Measurements from ENCODE around the gene ANKIB1. TPM values are rescaled to one million over a fixed set of nuclear protein-coding genes. Genes with fewer than 3 reads are reported as not detected.

Gene ANKIB1
- total RNA-seq, 1 donor from 2014 or later = 58.7 TPM

- Mint-ChIP-seq H3K9me3 (no peaks in the 10 kb centered on the region), H3K4me1 (ENCODE audit: unreplicated experiment) (no peaks in the 10 kb centered on the region), H3K4me3 (no peak overlapping the region), H3K27me3 (no peaks in the 10 kb centered on the region), H3K27ac (no peak overlapping the region), H3K36me3 (peaks cover 12% of the 10 kb centered on the region)
- DNase-seq (ENCODE audit: extremely low spot score, unreplicated experiment) = no peak
- no peak for TF ChIP-seq CTCF (conservative IDR thresholded peaks at IDR 0.05)
Observed at GRCh38 chr7:92304406-92304893, 58.7 kb downstream of the ANKIB1 start.

- Mint-ChIP-seq H3K4me3 (no peak overlapping the region), H3K27ac (no peak overlapping the region), H3K27me3 (no peaks in the 10 kb centered on the region), H3K4me1 (ENCODE audit: unreplicated experiment) (no peaks in the 10 kb centered on the region), H3K9me3 (no peaks in the 10 kb centered on the region), H3K36me3 (peaks cover 12% of the 10 kb centered on the region)
- DNase-seq (ENCODE audit: extremely low spot score, unreplicated experiment) = no peak
- no peak for TF ChIP-seq CTCF (conservative IDR thresholded peaks at IDR 0.05)
Observed at GRCh38 chr7:92306153-92306552, 60.4 kb downstream of the ANKIB1 start.

- DNase-seq (ENCODE audit: extremely low spot score, unreplicated experiment) = no peak
- Mint-ChIP-seq H3K4me1 (ENCODE audit: unreplicated experiment) (no peaks in the 10 kb centered on the region), H3K4me3 (no peak overlapping the region), H3K36me3 (peaks cover 5% of the 10 kb centered on the region), H3K27me3 (no peaks in the 10 kb centered on the region), H3K27ac (no peak overlapping the region), H3K9me3 (no peaks in the 10 kb centered on the region)
- no peak for TF ChIP-seq CTCF (conservative IDR thresholded peaks at IDR 0.05)
Observed at GRCh38 chr7:92313055-92313454, 67.3 kb downstream of the ANKIB1 start.

GRCh38 chr7:92319243-92319642, 73.5 kb downstream of the ANKIB1 start:
- Mint-ChIP-seq H3K27ac (no peak overlapping the region), H3K4me1 (ENCODE audit: unreplicated experiment) (no peaks in the 10 kb centered on the region), H3K36me3 (peaks cover 10% of the 10 kb centered on the region), H3K4me3 (no peak overlapping the region), H3K27me3 (no peaks in the 10 kb centered on the region), H3K9me3 (no peaks in the 10 kb centered on the region)
- no peak for TF ChIP-seq CTCF (conservative IDR thresholded peaks at IDR 0.05)
- DNase-seq (ENCODE audit: extremely low spot score, unreplicated experiment) = no peak

GRCh38 chr7:92325173-92325572, 79.4 kb downstream of the ANKIB1 start:
- no peak overlapping the region for H3K27ac Mint-ChIP-seq
- no peaks in the 10 kb centered on the region for H3K27me3 Mint-ChIP-seq
- H3K4me3 Mint-ChIP-seq = no peak overlapping the region
- no peak for DNase-seq (ENCODE audit: extremely low spot score, unreplicated experiment)
- peaks cover 18% of the 10 kb centered on the region for H3K36me3 Mint-ChIP-seq
- TF ChIP-seq CTCF (conservative IDR thresholded peaks at IDR 0.05) = no peak
- no peaks in the 10 kb centered on the region for H3K9me3 Mint-ChIP-seq
- H3K4me1 Mint-ChIP-seq (ENCODE audit: unreplicated experiment) = no peaks in the 10 kb centered on the region

GRCh38 chr7:92325858-92326257, 80.1 kb downstream of the ANKIB1 start:
- DNase-seq (ENCODE audit: extremely low spot score, unreplicated experiment) = no peak
- H3K36me3 Mint-ChIP-seq = peaks cover 13% of the 10 kb centered on the region
- no peaks in the 10 kb centered on the region for H3K9me3 Mint-ChIP-seq
- no peak overlapping the region for H3K4me3 Mint-ChIP-seq
- no peak overlapping the region for H3K27ac Mint-ChIP-seq
- H3K4me1 Mint-ChIP-seq (ENCODE audit: unreplicated experiment) = no peaks in the 10 kb centered on the region
- no peaks in the 10 kb centered on the region for H3K27me3 Mint-ChIP-seq
- TF ChIP-seq CTCF (conservative IDR thresholded peaks at IDR 0.05) = no peak

Data from type B pancreatic cell (in vitro differentiated cells).